GM12878 (cell line): ENCODE results near the gene CXXC5. TPM values are rescaled to one million over a fixed set of nuclear protein-coding genes. Genes with fewer than 3 reads are reported as not detected.

Source experiments
- CUX1 ChIP-seq: IDR thresholded peaks from 2 replicates; pipeline ENCODE4 v1.6.1; 2012; ENCODE audit warnings: improper control_type of control experiment, low read depth, low read length; ENCODE audit not compliant: insufficient replicate concordance
- DPF2 ChIP-seq: fragments of 450-650 bp; IDR thresholded peaks from 2 replicates; pipeline ENCODE4 v1.6.1; 2017; ENCODE audit warnings: mild to moderate bottlenecking
- EED ChIP-seq: sonication (generic); IDR thresholded peaks from 2 replicates; pipeline ENCODE4 v1.6.1; 2016; ENCODE audit warnings: antibody characterized with exemption, low read depth
- EGR1 ChIP-seq, 2 experiments: IDR thresholded peaks; 1 replicate in 1 of 2; 2 replicates in 1 of 2; pipeline ENCODE4 v1.6.1; 2011 to 2012; ENCODE audit warnings: low read depth in 2 of 2, low read length in 2 of 2, borderline replicate concordance in 1 of 2, mild to moderate bottlenecking in 1 of 2, moderate library complexity in 1 of 2
- EP300 ChIP-seq, 2 experiments: fragments of 150-350 bp in 1 of 2; IDR thresholded peaks; 2 replicates each; pipeline ENCODE4 v1.6.1; 2011 to 2012; ENCODE audit warnings: low read depth in 2 of 2, low read length in 2 of 2, borderline replicate concordance in 1 of 2, improper control_type of control experiment in 1 of 2, inconsistent platforms in 1 of 2; ENCODE audit not compliant: control insufficient read depth in 1 of 2
- HCFC1 ChIP-seq: fragments of 150-350 bp; IDR thresholded peaks from 2 replicates; pipeline ENCODE4 v1.6.1; 2014; ENCODE audit warnings: low read length
- HDGF ChIP-seq: fragments of 450-650 bp; IDR thresholded peaks from 2 replicates; pipeline ENCODE4 v1.6.1; 2016; ENCODE audit warnings: antibody characterized with exemption
- KLF5 ChIP-seq: fragments of 450-650 bp; IDR thresholded peaks from 2 replicates; pipeline ENCODE4 v1.6.1; 2014; ENCODE audit warnings: mild to moderate bottlenecking; ENCODE audit not compliant: partially characterized antibody
- MTA2 ChIP-seq: fragments of 450-650 bp; IDR thresholded peaks from 2 replicates; pipeline ENCODE4 v1.6.1; 2016; ENCODE audit warnings: low read depth, mild to moderate bottlenecking, moderate library complexity
- MXI1 ChIP-seq: fragments of 150-350 bp; IDR thresholded peaks from 2 replicates; pipeline ENCODE4 v1.6.1; 2011; ENCODE audit warnings: low read depth, mild to moderate bottlenecking, inconsistent platforms, low read length, improper control_type of control experiment
- NFXL1 ChIP-seq: fragments of 450-650 bp; IDR thresholded peaks from 2 replicates; pipeline ENCODE4 v1.6.1; 2017; ENCODE audit warnings: antibody characterized with exemption, mild to moderate bottlenecking, borderline replicate concordance
- PAX5 ChIP-seq: IDR thresholded peaks from 2 replicates; pipeline ENCODE4 v1.6.1; 2011; ENCODE audit warnings: low read depth, low read length, borderline replicate concordance
- POLR2A ChIP-seq: IDR thresholded peaks from 2 replicates; pipeline ENCODE4 v1.6.1; 2011; ENCODE audit warnings: low read depth, mild to moderate bottlenecking, low read length
- RELB ChIP-seq: fragments of 450-650 bp; IDR thresholded peaks from 2 replicates; pipeline ENCODE4 v1.6.1; 2017; ENCODE audit warnings: low read depth, mild to moderate bottlenecking, moderate library complexity
- TAF1 ChIP-seq: IDR thresholded peaks from 2 replicates; pipeline ENCODE4 v1.6.1; 2011; ENCODE audit warnings: mild to moderate bottlenecking, low read depth, low read length, borderline replicate concordance
- TARDBP ChIP-seq: IDR thresholded peaks from 2 replicates; pipeline ENCODE4 v1.6.1; 2016; ENCODE audit warnings: borderline replicate concordance
- USF2 ChIP-seq: IDR thresholded peaks from 2 replicates; pipeline ENCODE4 v1.6.1; 2011; ENCODE audit warnings: low read depth, low read length, improper control_type of control experiment, borderline replicate concordance
- ZNF687 ChIP-seq: fragments of 450-650 bp; IDR thresholded peaks from 2 replicates; pipeline ENCODE4 v1.6.1; 2017; ENCODE audit warnings: mild to moderate bottlenecking, moderate library complexity
- polyA plus RNA-seq, 11 experiments: library from polyadenylated mRNA; depleted of rRNA in 4 of 11; unstranded in 6 of 11; stranded (reverse) in 5 of 11; fragments of >200 nt; fragmentation: Nextera tagmentation in 4 of 11; fragmentation: Illumina TruSeq in 1 of 11; extraction: Ambion mirVana in 4 of 11; extraction: Trizol in 1 of 11; gene quantifications; 1 replicate in 1 of 11; 2 replicates in 10 of 11; pipeline versions ENCODE4 v1.2.1 to v1.2.3, GENCODE V29; 2011 to 2016; ENCODE audit warnings: inconsistent platforms in 2 of 11, missing spikeins in 2 of 11, low read depth in 1 of 11
- total RNA-seq, 4 experiments: library from RNA; depleted of rRNA in 3 of 4; stranded (reverse); fragments of >200 nt in 3 of 4; fragmentation: Illumina TruSeq in 1 of 4; extraction: Trizol in 1 of 4; gene quantifications; 2 replicates each; pipeline versions ENCODE4 v1.2.1 to v1.2.3, GENCODE V29; 2013 to 2021

CXXC5 gene
- total and polyA plus RNA-seq, 10 of the 15 experiments (the other 5 are each of a cell fraction or from before 2014, with no cell fraction given), result 1.8 to 90.8 (median 40.7) TPM

GRCh38 chr5:139648205-139649081, at the start of gene CXXC5 (continued):
- TF ChIP-seq ZNF687 (no peak), KLF5 (no peak), POLR2A (peak; percentile 83), TAF1 (peak; percentile 82), CUX1 (no peak), EGR1 (IDR thresholded peaks at IDR 0.05; ENCODE audit: borderline replicate concordance in 1 of 2, low read depth in 2 of 2, low read length in 2 of 2) (peak in 1 of 2 experiments; percentile 60; a peak in 2 of 3 replicates), PAX5 (no peak), MXI1 (peak; percentile 48; the same call in 1 of the 2 replicates), TARDBP (no peak), HDGF (no peak), EP300 (IDR thresholded peaks at IDR 0.05; ENCODE audit: borderline replicate concordance in 1 of 2, control insufficient read depth in 1 of 2, low read depth in 2 of 2, low read length in 2 of 2) (no peak), EED (no peak), HCFC1 (no peak), DPF2 (peak; percentile 89), USF2 (no peak), RELB (no peak), NFXL1 (no peak), MTA2 (no peak)
